NCI-H1694 treated with DMSO at 0.1 percent for 48 hours (cell line): Measurements from ENCODE around the gene ESRP2.
A peak's percentile ranks its signal among the peaks of the same experiment; 100 is the strongest.

ENCODE experiments used
- DNase-seq: peaks from one replicate; lab custom pipeline; 2025; lab: John Stamatoyannopoulos, UW

The ESRP2 gene

DNA sequence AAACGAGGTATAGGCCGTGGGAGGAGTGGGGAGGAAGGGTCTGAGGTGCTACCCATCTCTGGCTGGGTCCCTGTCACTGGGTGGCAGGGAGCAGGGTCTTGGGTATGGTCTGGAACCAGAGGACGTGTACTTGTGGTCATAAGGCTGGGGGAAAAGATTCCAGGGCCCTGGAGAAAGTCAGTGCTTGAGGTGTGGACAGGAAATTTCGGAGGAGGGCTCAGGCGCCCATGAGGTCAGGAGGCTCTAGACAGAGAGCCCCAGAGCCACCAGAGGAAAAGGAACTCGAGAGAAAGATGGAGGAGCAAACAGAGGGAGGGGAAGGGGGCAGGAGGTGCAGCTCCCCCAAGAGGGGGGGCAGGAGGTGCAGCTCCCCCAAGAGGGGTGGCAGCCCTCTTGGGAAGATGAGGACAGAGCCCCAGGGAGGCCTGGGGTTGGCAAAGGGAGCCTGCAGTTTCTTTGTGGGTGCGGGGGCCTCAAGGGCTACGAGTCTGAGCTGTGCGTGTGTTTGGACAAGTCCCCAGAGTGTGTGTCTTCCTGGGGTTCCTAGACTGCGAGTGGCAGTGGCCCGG is 27.7 kb upstream of the ESRP2 start:
- DNase-seq = no peak

DNA sequence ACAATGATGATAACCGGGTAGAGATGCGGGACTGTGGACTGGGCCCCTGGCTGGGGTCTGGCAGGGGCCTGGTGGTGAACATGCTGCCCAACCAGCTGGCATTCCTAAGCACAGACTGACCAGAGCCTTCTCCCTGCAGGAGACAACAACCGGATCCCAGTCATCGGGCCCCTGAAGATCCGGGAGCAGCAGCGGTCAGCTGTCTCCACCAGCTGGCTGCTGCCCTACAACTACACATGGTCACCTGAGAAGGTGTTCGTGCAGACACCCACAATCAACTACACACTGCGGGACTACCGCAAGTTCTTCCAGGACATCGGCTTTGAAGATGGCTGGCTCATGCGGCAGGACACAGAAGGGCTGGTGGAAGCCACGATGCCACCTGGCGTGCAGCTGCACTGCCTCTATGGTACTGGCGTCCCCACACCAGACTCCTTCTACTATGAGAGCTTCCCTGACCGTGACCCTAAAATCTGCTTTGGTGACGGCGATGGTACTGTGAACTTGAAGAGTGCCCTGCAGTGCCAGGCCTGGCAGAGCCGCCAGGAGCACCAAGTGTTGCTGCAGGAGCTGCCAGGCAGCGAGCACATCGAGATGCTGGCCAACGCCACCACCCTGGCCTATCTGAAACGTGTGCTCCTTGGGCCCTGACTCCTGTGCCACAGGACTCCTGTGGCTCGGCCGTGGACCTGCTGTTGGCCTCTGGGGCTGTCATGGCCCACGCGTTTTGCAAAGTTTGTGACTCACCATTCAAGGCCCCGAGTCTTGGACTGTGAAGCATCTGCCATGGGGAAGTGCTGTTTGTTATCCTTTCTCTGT is 23.3 kb upstream of the ESRP2 start:
- DNase-seq = no peak

DNA sequence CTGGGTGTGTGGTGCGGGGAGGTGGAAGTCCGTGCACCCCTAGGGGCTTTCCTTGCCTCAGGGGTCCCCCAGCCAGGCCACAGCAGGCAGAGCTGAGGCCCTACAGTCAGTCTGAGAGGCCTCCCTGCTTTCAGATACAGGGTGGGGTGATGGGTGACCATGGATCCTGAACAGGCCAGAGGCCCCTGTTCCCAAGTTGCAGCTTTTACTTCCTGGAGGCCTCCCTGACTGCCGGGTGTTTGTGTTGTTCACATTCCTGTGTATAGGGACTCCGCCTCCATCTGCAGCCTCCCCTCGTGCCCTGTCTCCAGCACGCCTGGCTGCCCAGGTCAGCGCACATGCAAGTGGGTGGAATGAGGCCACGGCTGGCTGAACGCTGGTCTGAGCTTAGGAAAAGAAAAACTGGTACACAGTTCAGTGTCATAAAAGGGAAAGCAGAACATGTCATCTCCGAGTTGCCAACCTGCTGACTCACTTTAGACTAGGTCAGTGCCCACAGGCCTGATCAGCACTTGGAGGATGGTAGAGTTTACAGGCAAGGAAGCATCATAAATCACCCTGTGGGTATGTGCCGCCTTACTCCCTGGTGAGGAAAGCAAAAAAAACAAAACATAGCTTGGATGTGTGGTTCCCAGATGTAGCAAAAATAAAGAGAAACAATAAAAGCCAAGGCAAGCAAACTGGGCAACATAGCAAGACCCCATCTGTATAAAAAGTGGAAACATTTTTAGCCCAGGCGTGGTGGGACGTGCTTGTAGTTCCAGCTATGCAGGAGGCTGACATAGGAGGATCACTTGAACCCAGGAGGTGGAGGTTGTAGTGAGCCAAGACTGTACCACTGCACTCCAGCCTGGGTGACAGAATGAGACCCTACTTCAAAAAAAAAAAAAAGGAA is 22.2 kb upstream of the ESRP2 start:
- DNase-seq = no peak

DNA sequence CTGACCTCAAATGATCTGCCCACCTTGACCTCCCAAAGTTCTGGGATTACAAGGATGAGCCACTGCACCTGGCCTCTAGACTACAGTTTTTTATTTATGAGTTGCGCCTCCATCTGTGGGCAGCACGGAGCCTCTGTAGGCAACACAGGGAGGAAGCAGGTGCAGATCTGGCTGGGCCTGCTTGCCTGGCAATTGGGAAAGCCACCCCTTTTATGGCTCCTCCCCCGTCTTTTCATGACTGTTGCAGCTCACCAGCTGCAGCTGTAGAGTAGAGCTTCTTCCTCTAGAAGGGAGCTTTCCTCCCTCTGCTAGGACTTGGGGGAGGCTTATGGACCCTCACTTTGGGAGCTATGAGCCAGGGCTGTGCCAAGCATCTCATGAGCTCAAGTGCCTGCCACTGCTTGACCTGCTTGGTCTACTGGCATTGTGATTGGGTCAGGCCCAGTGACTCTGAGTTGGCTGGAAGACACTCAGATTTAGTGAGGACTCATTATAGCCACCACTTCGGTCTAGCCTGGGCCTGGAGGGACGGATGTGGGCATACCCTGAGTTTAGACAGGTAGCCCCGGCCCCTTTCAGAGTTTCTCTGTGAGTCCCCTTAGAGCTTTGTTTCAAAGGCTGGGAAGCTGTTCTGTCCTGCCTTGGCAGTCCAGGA is 21.5 kb upstream of the ESRP2 start:
- no peak for DNase-seq

DNA sequence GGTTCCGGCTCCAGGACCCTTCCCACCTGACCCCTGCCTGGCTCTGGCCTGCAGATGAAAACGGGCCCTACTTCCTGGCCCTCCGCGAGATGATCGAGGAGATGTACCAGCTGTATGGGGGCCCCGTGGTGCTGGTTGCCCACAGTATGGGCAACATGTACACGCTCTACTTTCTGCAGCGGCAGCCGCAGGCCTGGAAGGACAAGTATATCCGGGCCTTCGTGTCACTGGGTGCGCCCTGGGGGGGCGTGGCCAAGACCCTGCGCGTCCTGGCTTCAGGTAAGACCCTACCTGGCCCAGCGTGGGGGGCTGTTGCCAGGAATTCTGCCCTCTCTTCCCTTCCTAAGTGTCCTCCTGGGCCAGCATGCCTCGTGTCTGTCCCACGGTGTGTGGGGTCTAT is 19.8 kb upstream of the ESRP2 start:
- no peak for DNase-seq

DNA sequence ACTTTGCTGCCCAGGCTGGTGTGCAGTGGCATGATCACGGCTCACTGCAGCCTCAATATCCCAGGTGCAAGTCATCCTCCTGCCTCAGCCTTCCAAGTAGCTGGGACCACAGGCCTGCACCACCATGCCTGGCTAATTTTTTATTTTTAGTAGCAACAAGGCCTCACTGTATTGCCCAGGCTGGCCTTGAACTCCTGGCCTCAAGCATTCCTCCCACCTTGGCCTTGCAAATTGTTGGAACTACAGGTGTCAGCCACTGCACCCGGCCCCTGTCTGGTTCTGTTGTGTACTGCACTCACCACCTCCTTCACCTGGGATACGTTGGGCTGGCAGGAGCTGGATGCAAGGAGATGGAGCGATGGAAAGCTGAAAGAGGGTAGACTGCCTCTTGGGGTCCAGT is 17.8 kb upstream of the ESRP2 start:
- no peak for DNase-seq

DNA sequence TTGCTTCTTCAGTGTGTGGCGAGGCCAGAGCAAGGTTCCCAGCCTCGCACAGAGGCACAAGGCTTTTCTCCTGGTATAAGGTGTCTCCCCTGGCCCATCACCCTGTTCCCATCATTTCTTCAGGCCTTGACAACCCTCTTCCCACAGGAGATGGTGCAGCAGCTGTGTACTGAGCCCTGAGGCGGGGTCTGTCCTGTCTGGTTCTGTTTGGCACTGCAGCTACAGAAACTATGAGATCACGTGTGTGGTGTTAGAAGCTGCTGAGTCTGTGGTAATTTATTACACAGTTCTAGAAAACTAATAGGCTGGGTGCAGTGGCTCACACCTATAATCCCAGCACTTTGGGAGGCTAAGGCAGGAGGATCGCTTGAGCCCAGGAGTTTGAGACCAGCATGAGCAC is 16.5 kb upstream of the ESRP2 start:
- DNase-seq = no peak

DNA sequence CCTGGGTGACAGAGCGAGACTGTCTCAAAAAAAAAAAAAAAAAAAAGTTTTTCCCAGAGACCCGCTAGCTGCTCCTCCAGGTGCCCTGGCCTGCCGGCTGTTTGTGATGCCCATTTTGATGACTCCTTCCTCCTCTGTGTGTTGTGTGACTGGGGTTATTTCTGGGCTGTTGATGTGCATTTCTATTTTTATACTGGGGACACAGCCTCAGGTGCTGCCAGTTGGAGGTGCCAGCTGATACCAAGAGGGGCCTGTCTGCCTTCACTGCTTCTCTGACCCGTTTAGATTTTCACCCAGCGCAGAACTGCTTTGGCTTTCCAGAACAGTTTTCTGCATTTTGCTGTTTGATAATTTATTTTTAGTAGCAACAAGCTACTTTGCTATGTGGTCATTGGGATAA is 15.9 kb upstream of the ESRP2 start:
- no peak for DNase-seq

DNA sequence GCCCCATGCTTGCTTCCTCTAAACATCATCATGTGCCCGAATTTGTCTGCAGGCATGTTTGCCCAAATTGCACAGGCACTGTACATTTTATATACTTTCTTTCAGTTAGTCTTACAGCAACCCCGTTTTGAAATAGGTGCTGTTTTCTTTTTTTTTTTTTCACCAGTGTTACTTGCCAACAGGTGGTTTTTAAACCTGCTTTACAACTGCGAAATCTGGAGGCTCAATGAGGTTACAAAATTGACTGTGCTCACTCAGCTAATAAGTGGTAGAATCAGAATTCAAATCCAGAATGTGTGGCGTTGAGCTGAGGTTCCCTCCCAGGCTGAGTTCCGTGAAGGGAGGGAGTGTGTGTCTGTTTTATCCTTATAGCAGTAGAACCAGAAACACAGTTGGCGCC is 15.0 kb upstream of the ESRP2 start:
- DNase-seq = no peak

DNA sequence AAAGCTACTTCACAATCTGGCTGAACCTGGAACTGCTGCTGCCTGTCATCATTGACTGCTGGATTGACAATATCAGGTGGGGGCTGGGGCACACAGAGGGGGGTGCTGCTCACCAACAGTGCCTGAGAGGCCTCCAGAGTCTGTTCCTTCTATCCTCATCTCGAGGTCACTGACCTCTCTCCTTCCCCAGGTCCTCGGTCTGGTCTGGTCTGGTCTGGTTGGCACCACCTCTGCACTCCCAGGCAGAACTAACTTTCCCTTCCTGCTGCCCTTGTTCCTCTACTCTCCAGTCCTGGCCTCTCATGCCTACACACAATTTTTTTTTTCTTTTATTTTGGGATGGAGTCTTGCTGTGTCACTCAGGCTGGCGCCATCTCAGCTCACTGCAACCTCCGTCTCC is 13.4 kb upstream of the ESRP2 start:
- DNase-seq = no peak

DNA sequence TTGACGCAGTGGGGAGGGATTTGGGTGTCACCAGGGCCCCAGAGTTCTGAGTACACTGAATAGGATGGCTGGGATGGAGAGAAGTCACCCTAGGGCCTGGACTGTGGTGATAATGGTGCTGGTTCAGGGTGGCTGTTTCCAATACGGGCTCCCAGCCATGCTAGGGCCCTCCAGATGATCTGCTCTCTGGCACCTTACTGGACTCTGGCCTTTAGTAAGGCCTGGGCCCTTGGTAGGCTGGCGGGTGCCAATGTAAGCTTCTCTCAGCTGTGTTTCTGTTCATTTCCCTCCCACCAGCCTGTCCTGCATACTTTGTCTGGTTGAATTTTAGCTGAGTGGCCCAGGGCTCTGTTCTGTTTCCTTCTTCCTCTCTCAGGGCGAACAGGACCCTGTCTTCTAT is 12.0 kb upstream of the ESRP2 start:
- DNase-seq = no peak

DNA sequence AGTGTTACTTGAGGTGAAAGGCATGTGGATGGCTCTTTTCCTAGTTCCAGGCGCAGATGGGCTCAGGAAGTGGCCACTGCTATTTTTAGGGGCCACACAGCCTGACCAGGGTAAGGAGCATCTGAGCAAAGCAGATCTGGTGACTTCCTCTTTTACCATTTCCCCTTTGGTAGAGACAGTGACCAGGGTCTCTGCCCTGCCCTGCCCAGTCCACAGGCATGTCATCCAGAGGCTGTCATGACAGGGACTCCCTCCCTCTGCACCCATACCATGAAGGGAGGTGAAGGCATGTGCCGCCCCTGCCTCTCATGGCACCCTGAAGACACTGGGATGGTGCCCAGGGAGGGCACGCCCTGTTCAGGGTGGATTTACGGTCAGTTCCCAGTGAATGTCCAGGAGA is 11.5 kb upstream of the ESRP2 start:
- no peak for DNase-seq

DNA sequence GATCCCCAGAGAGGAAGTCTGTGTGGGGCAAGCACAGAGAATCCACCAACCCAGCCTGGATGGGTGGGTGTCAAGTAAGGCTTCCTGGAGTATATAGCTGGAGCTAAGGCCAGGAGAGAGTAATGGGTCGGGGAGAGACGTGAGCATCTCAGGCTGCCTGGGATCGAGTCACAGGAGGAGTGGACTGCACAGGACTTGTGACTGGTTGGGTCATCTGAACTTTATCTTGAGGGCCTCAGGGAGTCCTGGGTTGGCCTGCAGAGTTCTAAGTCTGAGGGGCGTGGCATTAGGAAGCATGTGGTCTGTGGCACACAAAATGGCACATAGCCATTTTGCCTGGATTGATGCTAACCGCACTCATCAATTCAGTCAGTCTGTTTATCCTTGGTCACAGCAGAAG is 10.7 kb upstream of the ESRP2 start:
- no peak for DNase-seq

DNA sequence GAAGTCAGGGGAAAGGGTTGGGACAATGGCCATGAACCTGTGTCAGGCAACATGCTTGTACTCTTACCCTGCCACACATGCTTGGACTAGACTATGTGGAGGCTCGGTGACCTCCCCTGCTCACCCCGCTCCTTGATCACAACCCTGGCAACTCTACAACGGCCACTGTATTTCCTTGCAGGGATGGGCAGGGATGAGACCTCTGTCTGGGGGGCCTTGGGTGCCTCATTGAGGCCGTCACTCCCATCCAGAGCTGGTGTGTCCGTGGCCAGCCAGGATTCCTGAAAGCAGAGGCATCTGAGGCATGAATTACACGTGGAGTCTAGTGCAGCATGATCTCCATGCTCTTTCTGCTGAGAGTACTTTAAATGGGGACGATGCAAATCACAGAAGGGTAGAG is 10.2 kb upstream of the ESRP2 start:
- DNase-seq = no peak

DNA sequence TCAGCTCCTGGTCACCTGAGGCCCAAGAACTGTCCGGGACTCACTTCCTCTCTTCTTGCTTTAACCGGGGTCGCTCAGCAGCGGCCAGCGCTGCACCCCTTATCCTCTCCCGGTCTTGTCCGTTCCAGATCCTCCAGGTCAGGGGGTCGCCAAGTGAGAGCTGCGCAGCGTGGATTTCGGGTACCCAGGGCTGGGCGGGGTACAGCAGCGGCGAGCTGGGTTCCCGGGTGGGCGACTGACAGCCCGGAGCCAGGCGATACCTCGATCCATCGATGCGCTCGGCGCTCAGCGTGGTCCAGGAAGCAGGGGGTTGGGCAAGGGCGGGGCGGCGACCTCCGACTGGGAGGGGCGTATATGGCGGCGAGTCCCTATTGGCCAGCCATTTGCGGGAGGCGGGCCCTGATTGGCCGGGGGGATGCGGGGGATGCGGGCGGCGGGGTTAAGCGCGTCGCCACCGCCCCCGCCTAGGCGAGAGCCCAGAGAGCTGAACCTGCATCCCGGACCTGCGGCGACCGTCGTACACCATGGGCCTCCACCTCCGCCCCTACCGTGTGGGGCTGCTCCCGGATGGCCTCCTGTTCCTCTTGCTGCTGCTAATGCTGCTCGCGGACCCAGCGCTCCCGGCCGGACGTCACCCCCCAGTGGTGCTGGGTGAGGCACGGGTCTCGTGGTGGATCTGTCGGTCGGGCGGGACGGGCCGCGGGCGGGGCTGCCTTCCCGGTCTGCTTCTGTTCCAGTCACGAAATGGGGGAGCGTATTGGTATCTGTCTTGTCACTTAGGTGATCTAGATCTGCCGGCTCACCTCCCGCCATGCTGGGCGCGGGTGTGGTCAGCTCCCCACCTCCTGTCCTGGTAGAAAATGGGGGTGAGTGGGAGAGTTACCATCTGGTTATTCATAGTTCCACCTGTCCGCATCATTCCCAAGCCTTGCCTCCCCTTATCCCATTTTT is 9.3 kb upstream of the ESRP2 start, which contains the start of gene PLA2G15:
Gene PLA2G15, plus strand, starts transcription at position 471 of the 951 bp plus-strand sequence. Its CDS starts 54 bp downstream, at position 525.
- DNase-seq = peak; percentile 69

DNA sequence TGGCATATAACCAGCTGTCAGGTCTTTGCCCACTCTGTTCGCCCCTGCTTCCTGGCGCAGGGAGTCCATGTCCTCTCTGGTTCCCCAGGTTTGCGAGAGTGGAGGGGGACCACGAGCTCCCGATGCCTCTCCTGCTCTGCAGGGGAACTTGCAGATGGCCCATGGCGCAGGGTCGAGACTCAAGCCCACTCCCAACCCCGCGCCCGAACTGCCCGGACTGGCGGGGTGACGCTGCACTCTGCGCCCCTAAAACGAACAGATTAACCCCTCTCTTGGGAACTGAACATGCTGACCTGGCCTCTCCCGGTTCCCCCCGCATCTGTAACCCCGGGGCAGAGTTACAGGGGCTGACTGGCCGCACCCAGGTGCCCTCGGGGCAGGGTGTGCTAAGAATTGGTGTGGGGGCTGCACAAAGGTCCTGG is 8.6 kb upstream of the ESRP2 start:
- DNase-seq = no peak

DNA sequence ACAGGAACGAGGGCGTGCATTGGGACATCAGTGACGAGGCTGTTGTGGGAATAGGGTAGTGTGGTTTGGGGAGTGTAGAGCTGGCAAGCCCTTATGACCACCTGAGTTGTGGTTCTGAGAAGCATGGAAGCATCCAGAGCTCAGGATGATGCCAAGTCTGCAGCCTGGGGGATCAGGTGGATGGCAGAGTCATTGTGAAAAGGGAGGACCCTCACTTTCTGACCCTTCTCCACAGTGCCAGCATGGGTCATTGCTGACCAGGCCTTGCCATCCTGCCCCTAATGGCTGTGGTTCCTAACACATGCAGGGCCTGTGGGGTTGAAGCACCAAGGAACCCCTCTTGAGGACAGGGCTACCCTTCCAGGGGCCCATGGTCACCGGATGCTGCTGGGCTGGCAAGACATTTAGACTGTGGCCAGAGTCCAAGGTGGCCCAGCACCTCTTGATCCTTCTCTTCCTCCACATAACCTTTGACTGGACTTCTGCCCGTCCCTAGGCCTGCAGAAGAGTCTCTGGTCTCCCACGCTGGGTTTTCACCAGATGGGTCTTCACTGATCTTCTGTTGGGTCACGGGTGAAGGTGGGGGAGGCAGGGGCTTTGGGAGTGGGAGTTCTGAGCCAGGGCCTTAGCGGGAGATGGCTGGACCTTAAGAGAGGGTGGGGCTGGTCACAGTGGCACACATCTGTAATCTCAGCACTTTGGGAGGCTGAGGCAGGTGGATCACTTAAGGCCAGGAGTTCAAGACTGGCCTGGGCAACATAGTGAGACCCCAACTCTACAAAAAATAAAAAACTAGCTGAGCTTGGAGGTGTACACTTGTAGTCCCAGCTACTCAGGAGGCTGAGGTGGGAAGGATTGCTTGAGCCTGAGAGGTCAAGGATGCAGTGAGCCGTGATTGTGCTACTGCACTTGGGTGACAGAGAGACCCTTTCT is 7.3 kb upstream of the ESRP2 start:
- DNase-seq = no peak

DNA sequence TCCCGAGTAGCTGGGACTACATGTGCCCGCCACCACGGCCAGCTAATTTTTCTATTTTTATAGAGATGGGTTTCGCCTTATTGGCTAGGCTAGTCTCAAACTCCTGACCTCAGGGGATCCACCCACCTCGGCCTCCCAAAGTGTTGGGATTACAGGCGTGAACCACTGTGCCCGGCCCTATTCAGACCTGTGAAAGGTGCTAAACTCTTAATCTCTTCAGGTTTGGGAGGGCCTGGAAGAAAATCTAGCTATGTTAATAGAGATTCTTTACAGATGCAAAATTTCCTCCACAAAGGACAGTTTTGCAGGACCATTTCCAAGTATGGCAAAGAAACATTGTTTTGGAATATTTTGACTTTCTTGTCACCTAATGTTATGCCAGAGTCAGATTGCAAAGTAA is 6.2 kb upstream of the ESRP2 start:
- no peak for DNase-seq

DNA sequence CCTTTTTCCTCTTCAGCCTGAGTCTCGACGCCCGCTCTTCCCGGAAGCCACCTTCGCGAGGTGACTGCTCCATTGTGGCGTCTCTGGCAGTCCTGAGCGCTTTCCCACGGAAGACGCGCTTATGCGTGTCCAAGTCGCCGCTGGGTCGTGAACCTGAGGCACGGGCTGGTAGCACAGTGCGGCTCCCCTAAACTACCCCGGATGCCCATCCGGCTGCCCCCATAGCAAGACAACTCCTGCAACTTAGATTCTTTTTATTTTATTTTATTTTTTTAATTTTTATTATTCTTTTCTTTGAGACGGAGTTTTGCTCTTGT is 2.1 kb upstream of the ESRP2 start:
- DNase-seq = no peak
